Subcutaneous abdominal adipose tissue (tissue), 5 donors: ENCODE results near the gene NOTCH4.

ENCODE experiments used
- H3K27ac ChIP-seq: one replicate; pipeline ENCODE4 v1.7.0; 2013; ENCODE audit warnings: low read depth, mild to moderate bottlenecking, inconsistent platforms, low read length, moderate library complexity
- H3K27me3 ChIP-seq, 5 donors: one replicate each; pipeline ENCODE4 v1.7.0; 2013; ENCODE audit warnings: low read length in 5 of 5, inconsistent platforms in 1 of 5; ENCODE audit not compliant: control insufficient read depth in 5 of 5, insufficient read depth in 4 of 5
- H3K36me3 ChIP-seq, 5 donors: one replicate each; pipeline ENCODE4 v1.7.0; 2013; ENCODE audit warnings: low read length in 5 of 5; ENCODE audit not compliant: control insufficient read depth in 5 of 5, insufficient read depth in 5 of 5
- H3K4me1 ChIP-seq, 5 donors: one replicate each; pipeline ENCODE4 v1.7.0; 2013; ENCODE audit warnings: low read length in 5 of 5, mild to moderate bottlenecking in 3 of 5, moderate library complexity in 1 of 5; ENCODE audit not compliant: control insufficient read depth in 5 of 5, insufficient read depth in 5 of 5
- H3K4me3 ChIP-seq, 5 donors: one replicate each; pipeline ENCODE4 v1.7.0; 2013; ENCODE audit warnings: low read length in 5 of 5, low read depth in 1 of 5
- H3K9ac ChIP-seq, 5 donors: one replicate each; pipeline ENCODE4 v1.7.0; 2013; ENCODE audit warnings: low read length in 5 of 5, mild to moderate bottlenecking in 4 of 5, moderate library complexity in 3 of 5
- H3K9me3 ChIP-seq, 5 donors: one replicate each; pipeline ENCODE4 v1.7.0; 2013; ENCODE audit warnings: low read length in 5 of 5; ENCODE audit not compliant: control insufficient read depth in 5 of 5
- donor health status: healthy.
- donor health status: healthy.
- donor health status: healthy.
- donor health status: healthy.
- donor health status: healthy.

Gene NOTCH4

DNA sequence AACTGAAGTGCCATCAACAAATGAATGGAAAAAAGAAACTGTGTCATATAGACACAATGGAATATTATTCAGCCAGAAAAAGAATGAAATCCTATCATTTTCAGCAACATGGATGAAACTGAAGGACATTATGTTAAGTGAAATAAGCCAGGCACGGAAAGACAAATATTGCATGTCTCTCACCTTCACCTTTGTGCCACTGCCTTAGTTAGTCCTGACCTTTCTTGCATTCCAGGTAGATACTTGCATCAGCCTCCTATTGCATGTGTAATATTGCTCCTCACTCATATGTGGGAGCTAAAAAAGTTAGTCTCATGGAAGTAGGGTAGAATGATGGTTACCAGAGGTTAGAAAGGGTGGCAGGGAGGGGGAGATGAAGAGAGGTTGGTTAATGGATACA, 14.9 kb downstream of the NOTCH4 start:
- Histone ChIP-seq H3K4me3 (no peak overlapping the region), H3K9ac (no peak overlapping the region), H3K27me3 (peaks cover 0 to 2% (median 0%) of the 10 kb centered on the region in 5 donors), H3K4me1 (peaks cover 0 to 4% (median 0%) of the 10 kb centered on the region in 5 donors), H3K9me3 (no peaks in the 10 kb centered on the region), H3K36me3 (peaks cover 0 to 42% (median 22%) of the 10 kb centered on the region in 5 donors), H3K27ac (no peak overlapping the region)

DNA sequence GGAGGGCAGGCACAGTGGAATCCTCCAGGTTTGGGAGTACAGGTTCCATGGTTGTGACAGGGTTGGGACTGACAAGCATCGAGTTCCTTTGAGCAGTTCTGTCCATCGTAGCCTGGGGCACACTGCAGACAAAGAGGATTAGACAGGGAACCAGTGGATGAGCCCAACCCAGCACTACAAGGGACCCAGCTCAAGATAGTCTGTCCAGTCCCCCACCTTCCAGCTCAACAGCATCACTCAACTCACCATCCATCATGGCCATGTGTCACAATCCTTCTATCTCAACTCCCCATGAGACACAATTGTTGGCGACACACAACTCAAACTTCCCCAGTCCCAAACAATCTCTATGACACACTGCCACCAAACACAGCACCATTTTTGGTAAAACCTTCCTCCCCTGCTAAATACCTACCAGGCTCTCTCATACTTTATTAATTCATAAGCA, 19.6 kb downstream of the NOTCH4 start:
- Histone ChIP-seq H3K9me3 (no peaks in the 10 kb centered on the region), H3K27ac (no peak overlapping the region), H3K9ac (no peak overlapping the region), H3K4me3 (no peak overlapping the region), H3K4me1 (peaks cover 0 to 11% (median 0%) of the 10 kb centered on the region in 5 donors), H3K36me3 (peaks cover 0 to 38% (median 25%) of the 10 kb centered on the region in 5 donors), H3K27me3 (peaks cover 0 to 11% (median 6%) of the 10 kb centered on the region in 5 donors)

DNA sequence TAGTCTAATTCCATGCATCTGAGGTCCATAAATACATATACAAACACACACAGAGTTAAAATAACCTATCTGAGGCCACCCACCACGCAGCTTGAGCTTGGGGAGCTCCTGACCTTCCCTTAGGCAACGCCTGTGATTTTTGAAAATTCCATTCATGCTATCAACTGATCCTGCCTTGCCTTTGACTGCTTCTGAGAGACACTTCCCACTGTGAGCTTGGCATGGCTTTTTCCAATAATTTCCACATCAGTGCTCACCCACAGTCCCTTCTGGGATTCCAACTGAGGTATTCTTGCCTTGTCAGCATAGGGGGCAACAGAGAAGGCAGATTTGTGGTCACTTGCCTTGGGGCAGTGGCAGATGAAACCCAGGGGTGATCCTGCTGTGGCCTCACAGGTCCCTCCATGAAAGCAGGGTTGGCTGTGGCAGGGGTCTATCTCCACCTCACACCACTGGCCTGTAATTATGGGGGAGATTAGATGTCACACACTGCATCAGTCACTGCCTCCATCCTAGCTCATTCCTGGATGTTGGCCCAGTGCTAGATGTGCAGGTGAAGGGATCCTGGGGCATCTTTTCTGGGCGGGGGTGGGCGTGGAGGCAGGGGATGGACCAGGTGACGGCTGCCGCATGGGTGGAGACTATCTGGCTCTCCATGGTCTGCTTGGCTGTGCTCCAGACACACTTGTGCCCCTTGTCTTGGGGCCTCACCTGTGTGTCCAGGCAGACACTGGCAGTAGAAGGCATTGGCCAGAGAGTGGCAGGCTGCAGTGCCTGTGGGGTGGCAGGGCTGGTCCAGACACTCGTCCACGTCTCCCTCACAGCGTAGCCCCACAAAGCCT, 20.2 kb downstream of the NOTCH4 start:
- Histone ChIP-seq H3K36me3 (peaks cover 0 to 38% (median 21%) of the 10 kb centered on the region in 5 donors), H3K9ac (no peak overlapping the region), H3K9me3 (no peaks in the 10 kb centered on the region), H3K4me1 (peaks cover 0 to 13% (median 0%) of the 10 kb centered on the region in 5 donors), H3K27me3 (peaks cover 0 to 11% (median 6%) of the 10 kb centered on the region in 5 donors), H3K4me3 (no peak overlapping the region), H3K27ac (no peak overlapping the region)

DNA sequence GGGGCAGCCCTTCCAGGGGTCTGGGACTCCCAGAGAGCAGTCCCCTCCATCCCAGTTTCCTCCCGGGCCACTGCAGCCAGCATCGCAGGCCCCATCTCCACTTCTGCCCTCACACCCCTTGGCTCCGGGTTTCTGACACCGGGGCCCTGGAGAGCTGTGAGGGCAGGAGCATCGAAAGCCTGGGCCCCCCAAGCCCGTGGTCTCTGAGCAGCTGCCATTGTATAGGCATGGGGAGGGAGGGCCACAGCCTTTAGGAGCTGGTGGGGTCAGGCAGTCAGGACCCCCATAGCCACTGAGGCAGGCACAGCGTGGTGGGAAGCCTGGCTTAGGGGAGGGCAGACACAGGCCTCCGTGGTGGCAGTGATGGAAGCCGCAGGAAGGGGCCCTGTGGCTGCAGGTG, 21.7 kb downstream of the NOTCH4 start:
- H3K36me3 ChIP-seq: peaks cover 0 to 43% (median 21%) of the 10 kb centered on the region in 5 donors
- no peaks in the 10 kb centered on the region for H3K9me3 ChIP-seq

DNA sequence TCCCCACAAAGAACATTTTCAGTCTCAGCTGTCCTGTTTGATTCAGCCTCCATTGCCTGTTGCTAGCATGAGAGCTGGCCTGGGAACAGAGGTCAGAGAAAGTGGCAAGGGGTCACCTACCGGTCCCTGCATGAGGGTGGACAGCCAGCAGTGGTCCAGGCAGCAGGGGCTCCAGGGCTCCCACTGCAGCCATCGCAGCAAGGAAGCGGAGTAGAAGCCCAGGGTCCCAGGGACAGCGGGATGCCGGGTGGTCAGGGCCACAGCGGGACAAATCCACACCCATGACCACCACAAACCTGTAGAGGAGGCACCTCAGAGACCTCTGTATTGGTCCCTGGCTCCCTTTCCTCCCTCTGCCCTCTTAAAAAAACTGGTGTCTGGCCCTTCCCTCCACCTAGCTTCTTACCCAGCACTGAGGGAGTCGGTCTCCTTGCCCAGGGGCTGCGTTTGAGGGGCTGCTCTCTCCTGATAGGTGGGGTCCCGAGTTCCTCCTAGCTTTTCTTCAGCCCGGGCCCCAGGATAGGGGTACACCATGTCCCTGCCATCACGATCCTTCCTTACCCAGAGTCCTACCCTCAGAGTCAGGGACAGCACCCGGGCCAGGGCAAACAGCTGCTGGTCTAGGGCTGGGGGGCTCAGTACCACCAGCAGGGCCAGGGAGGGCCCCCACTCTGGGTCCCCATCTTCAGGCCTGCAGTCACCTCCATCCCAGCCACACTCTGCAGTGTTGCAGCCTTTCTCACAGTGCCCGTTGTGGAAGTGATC, 23.0 kb downstream of the NOTCH4 start:
- no peak overlapping the region for H3K9ac ChIP-seq
- H3K4me1 ChIP-seq: peaks cover 14 to 39% (median 17%) of the 10 kb centered on the region in 5 donors
- peaks cover 0 to 43% (median 21%) of the 10 kb centered on the region in 5 donors for H3K36me3 ChIP-seq
- H3K9me3 ChIP-seq: no peaks in the 10 kb centered on the region
- no peak overlapping the region for H3K4me3 ChIP-seq
- H3K27me3 ChIP-seq: peaks cover 0 to 12% (median 6%) of the 10 kb centered on the region in 5 donors
- no peak overlapping the region for H3K27ac ChIP-seq

More for the DNA sequence above, 21.7 kb downstream of the NOTCH4 start:
- H3K27me3 ChIP-seq: peaks cover 0 to 11% (median 6%) of the 10 kb centered on the region in 5 donors
- peaks cover 2 to 26% (median 4%) of the 10 kb centered on the region in 5 donors for H3K4me1 ChIP-seq
- H3K9ac ChIP-seq: no peak overlapping the region
- H3K27ac ChIP-seq: no peak overlapping the region
- H3K4me3 ChIP-seq: no peak overlapping the region

DNA sequence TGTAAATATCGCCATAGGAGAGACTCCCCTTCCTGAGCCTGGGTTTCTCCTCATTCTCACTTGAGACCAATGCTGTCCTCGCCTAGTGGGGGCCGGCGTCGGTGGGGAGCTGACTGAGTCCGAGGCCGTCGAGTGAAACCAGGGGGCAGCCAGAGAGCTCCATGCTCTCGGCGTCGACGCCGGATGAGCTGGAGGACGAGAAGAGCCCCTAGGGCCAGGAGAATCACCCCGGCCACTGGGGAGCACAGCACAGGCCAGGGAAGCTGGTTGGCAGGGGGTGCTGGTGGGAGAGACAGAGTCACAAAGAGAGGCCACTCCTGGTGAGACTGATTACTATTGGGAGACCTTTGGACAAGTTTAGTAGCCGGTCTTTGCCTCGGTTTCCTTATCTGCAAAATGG, 25.0 kb downstream of the NOTCH4 start:
- Histone ChIP-seq H3K4me1 (peaks cover 21 to 43% (median 29%) of the 10 kb centered on the region in 5 donors), H3K9ac (no peak overlapping the region), H3K27ac (peak overlapping the region; percentile 57), H3K4me3 (no peak overlapping the region), H3K9me3 (no peaks in the 10 kb centered on the region), H3K27me3 (peaks cover 0 to 11% (median 4%) of the 10 kb centered on the region in 5 donors), H3K36me3 (peaks cover 0 to 33% (median 12%) of the 10 kb centered on the region in 5 donors)

DNA sequence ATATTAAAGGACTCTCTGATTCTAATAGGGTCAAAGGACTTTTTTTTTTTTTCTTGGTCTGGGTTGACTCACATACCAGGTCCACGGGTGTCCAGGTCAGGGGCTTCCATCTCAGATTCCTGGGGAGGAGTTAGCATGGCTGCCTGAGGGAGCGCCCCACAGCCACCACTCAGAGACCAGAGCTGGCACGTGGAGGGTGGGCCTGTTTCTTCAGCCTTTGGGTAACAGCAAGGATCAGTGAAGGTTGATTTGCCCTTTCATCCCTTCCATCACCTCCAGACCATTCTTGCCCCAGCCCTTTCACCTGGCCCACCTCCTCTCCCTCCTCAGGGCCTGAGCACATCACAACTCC, 25.5 kb downstream of the NOTCH4 start:
- peak overlapping the region; percentile 57 for H3K27ac ChIP-seq

DNA sequence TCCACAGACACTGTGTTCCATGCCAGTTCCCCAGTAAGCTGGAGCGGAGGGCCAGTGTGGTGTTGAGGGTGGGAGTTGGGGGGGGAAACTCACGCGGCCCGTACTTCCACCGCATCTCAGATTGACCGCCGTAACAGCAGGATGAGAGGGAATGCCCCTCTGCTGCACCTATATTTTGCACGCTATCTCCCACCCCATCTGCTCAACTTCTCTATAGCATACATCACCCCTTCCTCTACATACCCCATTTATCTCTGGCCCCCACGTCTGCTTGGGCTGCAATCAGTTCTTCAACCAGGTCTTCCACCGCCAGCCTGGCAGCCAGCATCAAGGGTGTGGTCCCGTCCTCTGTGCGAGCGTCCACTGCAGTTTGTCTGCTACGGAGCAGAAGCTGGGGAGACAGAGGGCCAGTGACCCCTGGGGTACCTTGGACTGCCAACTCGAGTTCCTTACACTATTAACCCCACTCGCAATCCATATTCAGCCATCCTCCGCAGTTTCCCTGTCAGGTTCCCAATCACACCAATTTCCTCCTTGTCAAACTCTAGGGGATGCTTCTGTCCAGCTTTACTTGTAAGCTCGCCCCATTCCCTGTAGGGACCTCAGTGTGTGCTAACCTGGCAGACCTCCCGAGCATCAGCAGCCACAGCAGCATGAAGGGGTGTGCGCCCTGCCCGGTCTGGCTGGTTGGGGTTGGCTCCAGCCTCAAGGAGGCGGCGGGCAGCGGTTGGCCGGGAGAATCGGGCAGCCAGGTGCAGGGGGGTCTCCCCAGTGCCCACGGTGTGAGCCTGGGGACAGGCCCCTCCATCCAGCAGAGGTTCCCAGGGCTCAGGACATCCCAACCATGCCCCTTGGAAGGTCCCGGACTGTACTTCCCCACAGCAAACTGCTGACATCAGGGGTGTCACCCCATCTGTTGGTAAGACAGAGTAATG, 26.9 kb downstream of the NOTCH4 start:
- Histone ChIP-seq H3K27me3 (peaks cover 0 to 8% (median 3%) of the 10 kb centered on the region in 5 donors), H3K9me3 (no peaks in the 10 kb centered on the region), H3K4me1 (peaks cover 21 to 53% (median 32%) of the 10 kb centered on the region in 5 donors), H3K27ac (peak overlapping the region; percentile 99), H3K4me3 (peak overlapping the region; percentile 84 to 96 (median 91)), H3K9ac (peak overlapping the region; percentile 96 to 99 (median 96)), H3K36me3 (peaks cover 0 to 19% (median 4%) of the 10 kb centered on the region in 5 donors)

More for the DNA sequence above, 25.5 kb downstream of the NOTCH4 start:
- no peak overlapping the region for H3K9ac ChIP-seq
- peaks cover 0 to 28% (median 7%) of the 10 kb centered on the region in 5 donors for H3K36me3 ChIP-seq
- no peaks in the 10 kb centered on the region for H3K9me3 ChIP-seq
- peaks cover 0 to 9% (median 3%) of the 10 kb centered on the region in 5 donors for H3K27me3 ChIP-seq
- no peak overlapping the region for H3K4me3 ChIP-seq
- peaks cover 21 to 42% (median 29%) of the 10 kb centered on the region in 5 donors for H3K4me1 ChIP-seq
